CD4-positive, alpha-beta T cell treated with Interferon alpha-2 for 1 hour (primary cell): ENCODE measurements around the gene JHY.
A peak's percentile ranks its signal among the peaks of the same experiment; 100 is the strongest.
"Not testable (repeated sequence)": the region's sequence is repeated elsewhere in the genome, so short reads cannot be mapped to it uniquely, and the experiment has no call there.

Source experiments
- DNase-seq, 2 donors: peaks; one replicate each; pipeline ENCODE4 v3.0.0-alpha.2; 2020 to 2022

JHY gene

DNA sequence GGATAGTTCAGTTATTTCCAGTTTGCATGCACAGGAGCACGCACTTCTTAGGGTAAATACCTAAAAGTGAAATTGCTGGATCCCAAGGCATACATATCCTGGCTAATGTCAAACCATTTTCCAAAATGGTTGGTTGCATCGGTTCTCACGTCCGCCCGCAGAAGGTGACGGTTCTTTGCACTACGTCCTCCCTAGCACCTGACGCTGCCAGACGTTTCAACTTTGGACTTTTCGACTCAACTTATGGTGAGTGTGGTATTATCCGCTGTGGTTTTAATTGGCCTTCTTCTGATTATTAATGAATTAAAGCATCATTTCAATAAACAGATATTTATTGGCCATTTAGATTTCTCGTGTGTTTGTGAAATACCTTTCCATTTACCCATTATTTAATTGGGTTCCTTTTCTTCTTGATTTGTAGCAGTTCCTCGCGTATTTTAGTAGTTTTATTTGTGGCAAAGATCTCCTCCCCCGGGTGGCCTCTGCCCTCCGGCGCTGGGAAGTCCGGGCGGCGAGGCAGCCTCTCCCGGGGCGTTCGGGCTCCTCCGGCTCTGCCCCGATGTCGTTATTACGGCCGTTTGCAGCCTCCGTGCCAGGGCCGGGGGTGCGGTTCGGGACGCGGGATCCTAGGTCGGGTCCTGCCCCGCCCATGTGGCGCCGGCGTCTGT is at the start of gene JHY:
Gene JHY, plus strand, starts transcription at position 571 of the 668 bp plus-strand sequence. CDS start 3,091 bp downstream, outside the sequence.
- DNase-seq, result no peak

GRCh38 chr11:122833846-122834464 is 48.6 kb upstream of the JHY start:
- DNase-seq, result no peak

GRCh38 chr11:122836916-122837315 is 45.6 kb upstream of the JHY start:
- DNase-seq, result no peak

DNA sequence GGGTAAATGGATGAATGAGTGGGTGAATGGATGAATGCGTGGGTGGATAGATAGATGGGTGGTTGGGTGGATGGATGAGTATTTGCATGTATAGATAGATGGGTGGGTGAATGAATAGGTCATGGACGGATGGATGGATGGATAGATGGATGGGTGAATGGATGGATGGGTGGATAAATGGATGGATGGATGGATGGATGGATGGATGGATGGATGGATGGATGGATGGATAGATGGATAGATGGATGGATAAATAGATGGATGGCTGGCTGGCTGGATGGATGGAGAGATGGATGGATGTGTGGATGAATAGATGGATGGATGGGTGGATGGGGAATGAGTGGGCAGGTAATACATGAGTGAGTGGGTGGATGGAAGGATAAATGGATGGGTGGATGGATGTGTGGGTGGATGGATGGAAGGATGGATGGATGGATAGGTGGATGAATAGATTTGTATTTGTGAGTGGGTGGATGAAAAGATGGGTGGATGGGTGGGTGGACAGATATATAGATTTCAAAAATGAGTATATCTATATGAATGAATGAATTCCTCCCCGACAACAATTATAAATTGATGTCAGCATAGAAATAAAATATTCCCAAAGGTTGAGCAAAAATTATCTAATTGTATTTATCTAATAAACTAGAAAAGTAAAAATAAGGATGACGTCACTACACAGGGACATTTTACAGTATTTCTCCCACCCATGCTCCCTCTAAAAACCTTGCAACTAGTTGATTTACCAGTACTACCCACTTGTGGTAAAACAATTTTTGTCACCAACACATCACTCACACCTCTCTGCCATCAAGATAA is 44.8 kb upstream of the JHY start:
- DNase-seq, result no peak

DNA sequence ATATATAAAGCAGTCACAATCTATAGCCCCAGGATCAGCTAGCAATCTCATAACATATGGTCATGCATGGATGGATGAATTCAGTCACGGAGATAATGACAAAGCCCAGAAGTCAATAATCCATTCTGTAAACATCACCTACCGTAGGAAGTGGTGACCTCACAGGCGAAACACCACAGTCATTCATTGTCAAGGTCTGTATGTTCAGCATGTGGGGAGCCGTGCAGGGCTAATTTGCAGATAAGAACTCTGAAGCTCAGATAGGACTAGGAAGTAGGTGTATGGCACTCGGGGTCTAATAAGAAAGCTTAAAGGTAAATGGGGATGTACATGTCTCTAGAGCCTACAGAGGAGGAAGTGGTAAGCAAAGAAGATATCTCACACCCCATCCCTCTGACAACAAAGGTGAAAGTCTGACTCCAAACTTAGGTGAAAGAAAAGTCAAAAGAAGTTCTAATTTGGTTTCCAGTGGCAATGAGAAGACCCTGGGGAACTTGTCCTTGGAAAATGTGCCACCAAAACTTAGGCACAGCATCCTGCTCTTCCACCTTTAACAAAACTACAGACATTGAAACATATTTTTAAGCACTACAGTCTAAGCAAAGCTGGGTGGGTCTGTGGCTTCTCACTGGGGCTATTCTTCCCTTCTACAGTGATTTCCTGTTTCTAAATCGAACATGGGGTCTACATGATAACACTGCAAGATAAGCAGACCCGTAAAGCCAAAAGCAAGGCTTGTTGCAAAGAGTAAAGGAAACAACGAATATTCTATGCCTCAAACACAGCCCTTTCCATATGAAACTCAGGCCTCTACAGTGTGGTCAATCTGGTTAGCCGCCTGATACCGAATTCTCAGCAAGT is 39.0 kb upstream of the JHY start:
- DNase-seq, result peak; percentile 49 to 72

- DNase-seq, result peak in 1 of 2 donors; percentile 24
Measured at GRCh38 chr11:122847466-122847865, 35.1 kb upstream of the JHY start.

DNA sequence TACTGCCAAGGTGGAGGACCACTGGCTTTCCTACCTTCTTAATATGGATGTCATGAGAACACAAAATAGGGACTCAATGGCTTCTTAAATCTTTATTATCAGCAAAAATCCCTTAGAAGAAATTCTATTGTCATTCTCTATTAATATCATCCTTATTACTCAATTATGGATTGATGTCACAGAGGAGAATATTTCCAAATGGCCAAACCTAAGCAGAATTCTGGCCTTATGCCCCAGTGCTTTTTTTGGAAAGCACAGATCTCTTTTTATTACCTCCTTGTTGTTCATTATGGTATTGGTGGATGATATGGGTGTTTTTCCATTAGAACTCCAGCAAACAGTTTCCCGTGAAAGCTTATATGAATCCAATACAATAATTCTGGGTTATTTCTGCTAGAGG is 34.4 kb upstream of the JHY start:
- DNase-seq, result no peak

- peak; percentile 42 to 72 for DNase-seq
Measured at GRCh38 chr11:122850076-122850631, 32.4 kb upstream of the JHY start.

DNA sequence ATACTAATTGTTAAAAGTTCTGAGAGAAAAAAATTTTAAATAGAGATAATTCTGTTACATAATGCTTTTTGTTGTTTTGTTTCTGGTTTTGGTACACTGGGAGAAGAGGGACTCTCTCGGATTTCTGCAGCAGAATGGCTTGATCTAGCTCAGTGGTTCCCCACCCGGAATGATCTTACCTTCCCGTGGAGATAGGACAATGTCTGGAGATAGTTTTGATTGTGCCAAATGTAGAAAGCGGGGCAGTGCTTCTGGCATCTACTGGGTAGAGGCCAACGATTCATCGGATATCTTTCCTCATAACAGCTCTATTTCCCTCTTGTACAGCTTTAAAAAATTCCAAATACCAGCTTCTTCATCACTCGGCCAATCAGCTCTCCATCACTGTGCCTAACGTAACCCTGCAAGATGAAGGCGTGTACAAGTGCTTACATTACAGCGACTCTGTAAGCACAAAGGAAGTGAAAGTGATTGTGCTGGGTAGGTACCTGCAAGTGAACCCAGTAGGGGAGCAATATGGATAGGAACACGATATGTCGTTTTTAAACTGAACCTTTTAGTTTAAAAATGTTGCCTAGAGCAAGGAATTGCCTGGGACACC is 31.1 kb upstream of the JHY start:
- DNase-seq, result peak; percentile 50 to 68

DNA sequence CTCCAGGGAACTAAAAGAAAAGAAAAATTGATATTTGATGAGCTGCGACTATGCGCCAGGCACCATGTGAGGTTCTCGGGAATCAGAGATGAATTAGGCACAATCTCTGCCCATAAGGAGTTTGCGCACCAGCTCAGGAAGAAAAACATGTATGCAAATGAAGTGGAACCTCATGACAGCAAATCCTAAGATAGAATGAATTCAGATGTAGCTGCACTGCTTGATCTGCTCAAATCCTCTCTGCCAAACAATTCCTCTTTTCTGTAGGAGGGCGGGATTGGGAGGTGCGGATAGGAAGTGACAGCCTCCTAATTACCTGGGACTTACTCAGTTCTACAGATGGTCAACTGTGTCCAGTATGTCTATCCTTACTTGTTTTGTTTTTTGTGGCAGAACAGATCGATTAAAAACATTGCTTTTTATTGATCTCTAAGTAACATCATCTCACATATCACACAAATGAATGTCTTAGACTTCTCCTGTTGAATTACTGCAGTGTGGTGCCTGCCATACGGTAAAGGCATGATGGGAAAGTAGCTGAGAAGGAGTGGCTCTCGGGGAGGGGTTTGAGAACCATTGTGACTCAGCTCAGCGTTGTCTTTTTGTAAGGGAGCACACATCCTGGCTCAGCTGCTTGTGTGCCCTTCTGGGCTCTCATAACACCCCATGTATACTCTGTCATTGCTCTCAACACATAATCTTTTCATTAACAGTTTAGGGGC is 30.3 kb upstream of the JHY start:
- DNase-seq, result peak in 1 of 2 donors; percentile 47

- DNase-seq, result no peak
Measured at GRCh38 chr11:122852796-122853160, 29.8 kb upstream of the JHY start.

GRCh38 chr11:122853261-122853660 is 29.3 kb upstream of the JHY start:
- no peak for DNase-seq

GRCh38 chr11:122853971-122854446 is 28.6 kb upstream of the JHY start:
- DNase-seq, result peak; percentile 62 to 80

DNA sequence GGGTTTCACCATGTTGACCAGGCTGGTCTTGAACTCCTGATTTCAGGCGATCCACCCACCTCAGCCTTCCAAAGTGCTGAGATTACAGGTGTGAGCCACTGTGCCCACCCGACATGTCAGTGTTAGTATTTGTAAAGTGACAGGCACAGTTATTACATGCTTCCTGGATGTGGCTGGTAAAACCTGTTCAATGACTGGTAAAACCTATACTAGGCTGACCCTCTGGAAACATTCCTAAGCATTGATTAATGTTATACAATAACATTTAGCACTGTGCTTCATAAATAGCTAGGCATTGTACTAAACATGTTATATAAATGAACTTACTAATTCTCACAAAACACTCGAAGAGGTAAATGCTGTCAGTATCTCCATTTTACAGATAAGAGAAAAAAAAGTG is 20.9 kb upstream of the JHY start:
- no peak for DNase-seq

GRCh38 chr11:122862091-122862490 is 20.5 kb upstream of the JHY start:
- DNase-seq, result no peak

DNA sequence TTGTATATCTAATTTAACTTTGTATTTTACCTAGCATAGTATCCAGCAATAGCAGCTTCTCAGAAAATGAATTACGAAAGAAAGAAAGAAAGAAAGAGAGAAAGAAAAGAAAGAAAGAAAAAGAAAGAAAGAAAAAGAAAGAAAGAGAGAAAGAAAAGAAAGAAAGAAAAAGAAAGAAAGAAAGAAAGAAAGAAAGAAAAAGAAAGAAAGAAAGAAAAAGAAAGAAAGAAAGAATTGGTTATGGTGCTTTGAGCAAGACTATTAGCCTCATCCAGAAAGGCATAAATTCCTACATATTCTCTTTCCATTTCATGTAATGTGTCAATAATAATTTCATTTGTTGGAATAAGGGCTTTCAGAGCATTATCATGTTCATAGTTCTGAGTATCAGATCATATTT is 19.4 kb upstream of the JHY start:
- DNase-seq, result not testable (repeated sequence)

GRCh38 chr11:122863704-122864326 is 18.7 kb upstream of the JHY start:
- peak in 1 of 2 donors; percentile 46 for DNase-seq

GRCh38 chr11:122864386-122865115 is 18.0 kb upstream of the JHY start:
- DNase-seq, result no peak

DNA sequence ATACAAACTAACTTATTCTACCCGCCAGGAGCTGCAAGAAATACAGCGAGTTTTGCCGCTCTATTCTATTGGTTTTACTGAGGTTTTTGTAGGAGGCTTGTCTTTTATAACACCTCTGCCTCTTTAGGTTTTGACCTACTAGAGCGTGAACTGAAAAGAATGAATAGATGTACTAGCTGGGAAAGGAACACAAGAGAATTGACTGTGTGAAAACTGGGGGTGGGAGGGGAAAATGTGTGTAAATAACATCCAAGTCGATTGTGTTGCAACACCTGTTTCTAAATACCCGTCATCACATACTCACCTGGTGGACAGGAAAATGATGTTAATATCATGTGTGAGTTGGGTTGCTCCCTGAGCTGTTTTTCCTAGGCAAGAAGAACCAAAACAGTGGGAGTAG is 12.9 kb upstream of the JHY start:
- no peak for DNase-seq

- no peak for DNase-seq
Measured at GRCh38 chr11:122871302-122871701, 11.3 kb upstream of the JHY start.
